Endothelial cell of umbilical vein (primary cell): ENCODE measurements around the gene HBZ. TPM values are rescaled to one million over a fixed set of nuclear protein-coding genes. Genes with fewer than 3 reads are reported as not detected.

Source experiments
- BruUV-seq: library from RNA; stranded (reverse); fragments of 400-500 nt; replicated peaks from 2 replicates; lab custom pipeline; 2021; lab: Mats Ljungman, UMichigan
- CTCF ChIA-PET: fragments of 300-600, 350-600 bp; sonication (Branson Sonifier 250); formaldehyde crosslinking; loops from one replicate; lab custom pipeline; 2021; ENCODE audit warnings: antibody characterized with exemption, inconsistent platforms; lab: Charles Lee
- POLR2A ChIA-PET: fragments of 300-600, 350-600 bp; sonication (Branson Sonifier 250); formaldehyde crosslinking; loops from one replicate; lab custom pipeline; 2021; ENCODE audit warnings: antibody characterized with exemption, inconsistent platforms; lab: Charles Lee
- DNase-seq: peaks from one replicate; pipeline ENCODE4 v3.0.0-alpha.2; 2011; ENCODE audit warnings: low read depth, low spot score
- FAIRE-seq: peaks from 2 replicates; lab custom pipeline; 2011; peaks lifted over from hg19 to GRCh38; lab: Jason Lieb, UNC
- H2AFZ ChIP-seq: 2 replicates; pipeline ENCODE4 v1.6.0; 2012; ENCODE audit warnings: low read depth, low read length, control low read depth, inconsistent platforms
- H3K27ac ChIP-seq: 2 replicates; pipeline ENCODE4 v1.5.1; 2011; ENCODE audit warnings: low read depth, mild to moderate bottlenecking, control low read depth, low read length, moderate library complexity; ENCODE audit not compliant: insufficient read depth
- H3K27me3 ChIP-seq, 2 experiments: 2 replicates each; pipeline versions ENCODE4 v1.6.0 to v1.6.1; 2011; ENCODE audit warnings: low read length in 2 of 2, mixed read lengths in 1 of 2; ENCODE audit not compliant: control insufficient read depth in 2 of 2, insufficient read depth in 2 of 2
- H3K36me3 ChIP-seq, 2 experiments: 2 replicates in 1 of 2; 3 replicates in 1 of 2; pipeline ENCODE4 v1.5.1; 2011; ENCODE audit warnings: low read length in 2 of 2, mild to moderate bottlenecking in 1 of 2, moderate library complexity in 1 of 2; ENCODE audit not compliant: control insufficient read depth in 2 of 2, insufficient read depth in 2 of 2; ENCODE audit errors: extremely low read depth in 1 of 2
- H3K4me1 ChIP-seq: 3 replicates; pipeline ENCODE4 v1.5.1; 2011; ENCODE audit warnings: mild to moderate bottlenecking, low read length; ENCODE audit not compliant: control insufficient read depth, insufficient read depth; ENCODE audit errors: extremely low read depth
- H3K4me2 ChIP-seq: 2 replicates; pipeline ENCODE4 v1.6.1; 2011; ENCODE audit warnings: low read length, control low read depth, mixed read lengths; ENCODE audit not compliant: insufficient read depth
- H3K4me3 ChIP-seq, 3 experiments: fragments of 200-600 bp in 1 of 3; sonication (generic), shearing (Covaris generic) in 1 of 3; replicated peaks in 1 of 3; 2 replicates each; pipeline ENCODE4 v1.5.1; 2011 to 2016; ENCODE audit warnings: control low read depth in 3 of 3, low read length in 3 of 3, mild to moderate bottlenecking in 2 of 3, inconsistent platforms in 1 of 3, low read depth in 1 of 3, moderate library complexity in 1 of 3; ENCODE audit not compliant: insufficient read depth in 1 of 3
- H3K79me2 ChIP-seq: 2 replicates; pipeline ENCODE4 v1.6.0; 2012; ENCODE audit warnings: low read length, inconsistent platforms; ENCODE audit not compliant: control insufficient read depth, insufficient read depth
- H3K9ac ChIP-seq: replicated peaks from 2 replicates; pipeline ENCODE3; 2011; ENCODE audit warnings: low read length, control low read depth; ENCODE audit not compliant: insufficient read depth; ENCODE audit errors: extremely low read depth
- H3K9me1 ChIP-seq: replicated peaks from 3 replicates; pipeline ENCODE4 v1.6.0; 2011; ENCODE audit warnings: mild to moderate bottlenecking, low read length; ENCODE audit not compliant: control insufficient read depth, insufficient read depth; ENCODE audit errors: extremely low read depth
- H3K9me3 ChIP-seq: replicated peaks from 2 replicates; pipeline ENCODE4 v1.5.1; 2012; ENCODE audit warnings: low read length, inconsistent platforms; ENCODE audit not compliant: control insufficient read depth, insufficient read depth
- H4K20me1 ChIP-seq: replicated peaks from 2 replicates; pipeline ENCODE3; 2011; ENCODE audit warnings: mild to moderate bottlenecking, low read length; ENCODE audit not compliant: control insufficient read depth, insufficient read depth; ENCODE audit errors: extremely low read depth
- EZH2 ChIP-seq: IDR thresholded peaks from 2 replicates; pipeline ENCODE4 v1.6.1; 2012; ENCODE audit warnings: borderline replicate concordance, low read depth, mild to moderate bottlenecking, moderate library complexity, low read length, inconsistent platforms; ENCODE audit not compliant: severe bottlenecking
- FOS ChIP-seq: IDR thresholded peaks from 2 replicates; pipeline ENCODE4 v1.6.1; 2011; ENCODE audit warnings: mild to moderate bottlenecking, low read length, moderate library complexity, borderline replicate concordance; ENCODE audit not compliant: insufficient read depth
- GATA2 ChIP-seq: IDR thresholded peaks from 2 replicates; pipeline ENCODE4 v1.7.0; 2011; ENCODE audit warnings: low read depth, mild to moderate bottlenecking, moderate library complexity, mixed read lengths, low read length; ENCODE audit not compliant: insufficient read length, insufficient read depth
- JUN ChIP-seq: IDR thresholded peaks from 2 replicates; pipeline ENCODE4 v1.6.1; 2011; ENCODE audit warnings: borderline replicate concordance, low read depth; ENCODE audit not compliant: insufficient read length, insufficient read depth
- MYC ChIP-seq: IDR thresholded peaks from one replicate; pipeline ENCODE4 v1.6.1; 2011; ENCODE audit warnings: mild to moderate bottlenecking, low read depth, low read length
- POLR2A ChIP-seq: IDR thresholded peaks from 2 replicates; pipeline ENCODE4 v1.6.1; 2012; ENCODE audit warnings: low read depth, mild to moderate bottlenecking, control low read depth, low read length
- POLR2AphosphoS5 ChIP-seq: IDR thresholded peaks from 2 replicates; pipeline ENCODE4 v1.6.1; 2012; ENCODE audit warnings: low read depth, mild to moderate bottlenecking, control low read depth, low read length, moderate library complexity; ENCODE audit not compliant: insufficient read depth
- dilution Hi-C: fragments of 300-500 bp; cut with MboI; formaldehyde crosslinking; loops from one replicate; pipeline ENCODE4 v1.15.0; 2019; ENCODE audit warnings: low sequenced_read_pairs; ENCODE audit not compliant: extremely low pct_ligation_motif_present
- intact Hi-C: fragments of 100-400 bp; cut with micrococcal nuclease; formaldehyde crosslinking; loops from one replicate; pipeline ENCODE4 v1.10.0; 2022
- polyA plus RNA-seq, 4 experiments: library from polyadenylated mRNA; depleted of rRNA in 3 of 4; stranded (reverse) in 3 of 4; unstranded in 1 of 4; fragments of >200 nt; gene quantifications; 2 replicates each; pipeline versions ENCODE4 v1.2.1 to v1.2.3, GENCODE V29; 2011 to 2012; ENCODE audit warnings: missing spikeins in 1 of 4
- total RNA-seq: library from RNA; stranded (reverse); gene quantifications from 2 replicates; pipeline ENCODE4 v1.2.3, GENCODE V29; 2021
- TF ChIP-seq, protein P1 (sequence below): IDR thresholded peaks from 2 replicates; pipeline ENCODE4 v1.6.1; 2011; ENCODE audit not compliant: insufficient read depth, insufficient read length
- TF ChIP-seq, protein P2 (sequence below), 2 donors: IDR thresholded peaks; 1 replicate in 1 of 2; 2 replicates in 1 of 2; pipeline ENCODE4 v1.5.1; 2011; ENCODE audit warnings: low read length in 2 of 2, mild to moderate bottlenecking in 2 of 2, moderate library complexity in 2 of 2, control low read depth in 1 of 2, inconsistent platforms in 1 of 2, low read depth in 1 of 2; ENCODE audit not compliant: insufficient read depth in 1 of 2; ENCODE audit errors: extremely low read depth in 1 of 2

HBZ gene
- total and polyA plus RNA-seq, 2 donors (not counting 3 experiments of a cell fraction or from before 2014, with no cell fraction given), result not detected

DNA sequence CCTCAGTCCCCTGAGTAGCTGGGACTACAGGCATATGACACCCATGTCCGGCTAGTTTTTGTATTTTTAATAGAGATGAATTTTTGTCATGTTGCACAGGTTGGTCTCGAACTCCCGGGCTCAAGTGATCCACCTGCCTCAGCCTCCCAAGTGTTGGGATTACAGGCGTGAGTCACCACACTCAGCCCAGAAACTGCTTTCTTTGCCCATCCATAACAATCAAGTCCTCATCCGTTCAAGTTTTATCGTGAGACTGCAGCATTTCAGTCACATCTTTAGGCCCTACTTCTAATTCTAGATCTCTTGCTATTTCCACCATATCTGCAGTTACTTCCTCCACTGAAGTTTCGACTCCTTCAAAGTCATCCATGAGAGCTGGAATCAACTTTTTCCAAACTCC, 20.3 kb upstream of the HBZ start:
- no peak for FAIRE-seq

More for the DNA sequence above, 20.3 kb upstream of the HBZ start:
- no peaks in the 10 kb centered on the region for H3K36me3 ChIP-seq
- H3K79me2 ChIP-seq, result peaks cover 15% of the 10 kb centered on the region
- H3K4me1 ChIP-seq, result peaks cover under 1% of the 10 kb centered on the region
- no peak for DNase-seq
- ChIA-PET POLR2A (no interaction called here), CTCF (no interaction called here)
- no peaks in the 10 kb centered on the region for H4K20me1 ChIP-seq
- H3K9me3 ChIP-seq, result no peaks in the 10 kb centered on the region
- no TSS peak for BruUV-seq
- no peak overlapping the region for H2AFZ ChIP-seq
- dilution Hi-C loops (no loop called here), intact Hi-C loops (no loop called here)
- H3K27me3 ChIP-seq, result no peaks in the 10 kb centered on the region
- H3K4me3 ChIP-seq, result no peak overlapping the region
- TF ChIP-seq, protein P1, sequence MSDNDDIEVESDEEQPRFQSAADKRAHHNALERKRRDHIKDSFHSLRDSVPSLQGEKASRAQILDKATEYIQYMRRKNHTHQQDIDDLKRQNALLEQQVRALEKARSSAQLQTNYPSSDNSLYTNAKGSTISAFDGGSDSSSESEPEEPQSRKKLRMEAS, result no peak
- TF ChIP-seq MYC, result no peak
- no peak for TF ChIP-seq JUN
- no peak for TF ChIP-seq GATA2
- no peak for TF ChIP-seq FOS
- TF ChIP-seq POLR2A, result no peak
- TF ChIP-seq POLR2AphosphoS5, result no peak
- no peak for TF ChIP-seq EZH2
- TF ChIP-seq, protein P2, sequence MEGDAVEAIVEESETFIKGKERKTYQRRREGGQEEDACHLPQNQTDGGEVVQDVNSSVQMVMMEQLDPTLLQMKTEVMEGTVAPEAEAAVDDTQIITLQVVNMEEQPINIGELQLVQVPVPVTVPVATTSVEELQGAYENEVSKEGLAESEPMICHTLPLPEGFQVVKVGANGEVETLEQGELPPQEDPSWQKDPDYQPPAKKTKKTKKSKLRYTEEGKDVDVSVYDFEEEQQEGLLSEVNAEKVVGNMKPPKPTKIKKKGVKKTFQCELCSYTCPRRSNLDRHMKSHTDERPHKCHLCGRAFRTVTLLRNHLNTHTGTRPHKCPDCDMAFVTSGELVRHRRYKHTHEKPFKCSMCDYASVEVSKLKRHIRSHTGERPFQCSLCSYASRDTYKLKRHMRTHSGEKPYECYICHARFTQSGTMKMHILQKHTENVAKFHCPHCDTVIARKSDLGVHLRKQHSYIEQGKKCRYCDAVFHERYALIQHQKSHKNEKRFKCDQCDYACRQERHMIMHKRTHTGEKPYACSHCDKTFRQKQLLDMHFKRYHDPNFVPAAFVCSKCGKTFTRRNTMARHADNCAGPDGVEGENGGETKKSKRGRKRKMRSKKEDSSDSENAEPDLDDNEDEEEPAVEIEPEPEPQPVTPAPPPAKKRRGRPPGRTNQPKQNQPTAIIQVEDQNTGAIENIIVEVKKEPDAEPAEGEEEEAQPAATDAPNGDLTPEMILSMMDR (IDR thresholded peaks at IDR 0.05; ENCODE audit: extremely low read depth in 1 of 2, insufficient read depth in 1 of 2, low read depth in 1 of 2, low read length in 2 of 2), result no peak
- H3K27ac ChIP-seq, result no peak overlapping the region
- H3K9me1 ChIP-seq, result no peaks in the 10 kb centered on the region
- H3K4me2 ChIP-seq, result no peak overlapping the region
- no peak overlapping the region for H3K9ac ChIP-seq
